Fibroblast of lung (primary cell): ENCODE results near the gene FNBP1L. TPM values are rescaled to one million over a fixed set of nuclear protein-coding genes. Genes with fewer than 3 reads are reported as not detected.

ENCODE experiments used
- DNase-seq, 2 donors: peaks; one replicate each; pipeline versions ENCODE4 v3.0.0 to v3.0.0-alpha.2; 2010; ENCODE audit warnings: low read depth in 2 of 2
- H2AFZ ChIP-seq: 2 replicates; pipeline ENCODE4 v1.5.1; 2012; ENCODE audit warnings: low read length, control low read depth, inconsistent platforms
- H3K27ac ChIP-seq: 2 replicates; pipeline ENCODE4 v1.5.1; 2011; ENCODE audit warnings: low read length, control low read depth; ENCODE audit not compliant: insufficient read depth
- H3K27me3 ChIP-seq: 2 replicates; pipeline ENCODE4 v1.5.1; 2011; ENCODE audit warnings: mild to moderate bottlenecking, low read length; ENCODE audit not compliant: control insufficient read depth, insufficient read depth
- H3K36me3 ChIP-seq: 2 replicates; pipeline ENCODE4 v1.5.1; 2011; ENCODE audit warnings: low read length; ENCODE audit not compliant: control insufficient read depth, insufficient read depth
- H3K4me1 ChIP-seq: 2 replicates; pipeline ENCODE4 v1.5.1; 2011; ENCODE audit warnings: low read length; ENCODE audit not compliant: control insufficient read depth, insufficient read depth; ENCODE audit errors: extremely low read depth
- H3K4me2 ChIP-seq: 2 replicates; pipeline ENCODE4 v1.5.1; 2011; ENCODE audit warnings: low read length, control low read depth; ENCODE audit not compliant: insufficient read depth; ENCODE audit errors: extremely low read depth
- H3K4me3 ChIP-seq, 4 experiments: fragments of 200-600 bp in 1 of 4; sonication (generic) in 1 of 4; replicated peaks in 1 of 4; 2 replicates each; pipeline ENCODE4 v1.5.1; 2011 to 2016; ENCODE audit warnings: low read length in 4 of 4, low read depth in 3 of 4, mild to moderate bottlenecking in 3 of 4, control low read depth in 2 of 4, inconsistent platforms in 1 of 4, mixed read lengths in 1 of 4; ENCODE audit not compliant: insufficient read depth in 1 of 4; ENCODE audit errors: control extremely low read depth in 1 of 4
- H3K79me2 ChIP-seq: 2 replicates; pipeline ENCODE4 v1.5.1; 2012; ENCODE audit warnings: mild to moderate bottlenecking, low read length, inconsistent platforms; ENCODE audit not compliant: control insufficient read depth, insufficient read depth
- H3K9ac ChIP-seq: 2 replicates; pipeline ENCODE4 v1.5.1; 2011; ENCODE audit warnings: mild to moderate bottlenecking, low read length, control low read depth; ENCODE audit not compliant: insufficient read depth
- H3K9me3 ChIP-seq: 2 replicates; pipeline ENCODE4 v1.5.1; 2012; ENCODE audit warnings: low read depth, low read length; ENCODE audit not compliant: control insufficient read depth, insufficient read depth
- H4K20me1 ChIP-seq: 2 replicates; pipeline ENCODE4 v1.5.1; 2011; ENCODE audit warnings: low read length; ENCODE audit not compliant: control insufficient read depth, insufficient read depth; ENCODE audit errors: extremely low read depth
- EZH2 ChIP-seq: IDR thresholded peaks from 2 replicates; pipeline ENCODE4 v1.5.1; 2012; ENCODE audit warnings: low read length, control low read depth, mild to moderate bottlenecking; ENCODE audit errors: missing control alignments
- polyA plus RNA-seq, 2 donors: library from polyadenylated mRNA; depleted of rRNA in 1 of 2; stranded (reverse) in 1 of 2; unstranded in 1 of 2; fragments of >200 nt; gene quantifications; 2 replicates each; pipeline ENCODE4 v1.2.1, GENCODE V29; 2011 to 2012; ENCODE audit warnings: missing spikeins in 1 of 2
- total RNA-seq: library from RNA; depleted of rRNA; stranded (reverse); fragments of >200 nt; gene quantifications from 2 replicates; pipeline ENCODE4 v1.2.1, GENCODE V29; 2014
- TF ChIP-seq, protein P1 (sequence below), 2 donors: IDR thresholded peaks in 1 of 2; conservative IDR thresholded peaks in 1 of 2; 1 replicate in 1 of 2; 2 replicates in 1 of 2; pipeline ENCODE4 v1.5.1; 2011 to 2012; ENCODE audit warnings: low read length in 2 of 2, control low read depth in 1 of 2, inconsistent platforms in 1 of 2, low read depth in 1 of 2, mild to moderate bottlenecking in 1 of 2

FNBP1L gene
- total and polyA plus RNA-seq, 2 donors (not counting 1 experiment from before 2014, with no cell fraction given) = 3.0 to 4.1 TPM

DNA sequence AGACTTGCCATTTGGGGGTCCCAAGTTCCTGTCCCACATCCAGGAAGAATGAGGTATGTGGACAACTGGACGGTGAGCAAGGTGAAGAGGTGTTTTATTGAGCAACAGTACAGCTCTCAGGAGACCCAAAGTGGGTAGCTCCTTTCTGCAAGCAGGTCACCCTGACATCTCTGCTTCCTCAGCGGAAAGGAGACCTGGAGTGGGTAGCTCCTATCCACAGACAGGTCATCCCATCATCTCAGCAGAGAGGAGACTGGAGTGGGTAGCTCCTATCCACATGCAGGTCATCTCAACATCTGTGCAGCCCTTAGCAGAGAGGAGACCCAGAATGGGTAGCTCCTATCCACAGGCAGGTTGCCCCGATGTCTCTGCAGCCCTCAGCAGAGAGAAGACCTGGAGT lies 13.8 kb upstream of the FNBP1L start:
- Histone ChIP-seq H3K9me3 (no peaks in the 10 kb centered on the region), H2AFZ (no peak overlapping the region), H3K27me3 (peaks cover 8% of the 10 kb centered on the region), H4K20me1 (no peaks in the 10 kb centered on the region), H3K27ac (no peak overlapping the region), H3K4me1 (no peaks in the 10 kb centered on the region), H3K79me2 (no peaks in the 10 kb centered on the region), H3K4me2 (no peak overlapping the region), H3K4me3 (no peak overlapping the region), H3K36me3 (no peaks in the 10 kb centered on the region), H3K9ac (no peak overlapping the region)
- no peak for TF ChIP-seq EZH2
- TF ChIP-seq, protein P1, sequence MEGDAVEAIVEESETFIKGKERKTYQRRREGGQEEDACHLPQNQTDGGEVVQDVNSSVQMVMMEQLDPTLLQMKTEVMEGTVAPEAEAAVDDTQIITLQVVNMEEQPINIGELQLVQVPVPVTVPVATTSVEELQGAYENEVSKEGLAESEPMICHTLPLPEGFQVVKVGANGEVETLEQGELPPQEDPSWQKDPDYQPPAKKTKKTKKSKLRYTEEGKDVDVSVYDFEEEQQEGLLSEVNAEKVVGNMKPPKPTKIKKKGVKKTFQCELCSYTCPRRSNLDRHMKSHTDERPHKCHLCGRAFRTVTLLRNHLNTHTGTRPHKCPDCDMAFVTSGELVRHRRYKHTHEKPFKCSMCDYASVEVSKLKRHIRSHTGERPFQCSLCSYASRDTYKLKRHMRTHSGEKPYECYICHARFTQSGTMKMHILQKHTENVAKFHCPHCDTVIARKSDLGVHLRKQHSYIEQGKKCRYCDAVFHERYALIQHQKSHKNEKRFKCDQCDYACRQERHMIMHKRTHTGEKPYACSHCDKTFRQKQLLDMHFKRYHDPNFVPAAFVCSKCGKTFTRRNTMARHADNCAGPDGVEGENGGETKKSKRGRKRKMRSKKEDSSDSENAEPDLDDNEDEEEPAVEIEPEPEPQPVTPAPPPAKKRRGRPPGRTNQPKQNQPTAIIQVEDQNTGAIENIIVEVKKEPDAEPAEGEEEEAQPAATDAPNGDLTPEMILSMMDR (conservative IDR thresholded peaks at IDR 0.05 in 1 of 2, IDR thresholded peaks at IDR 0.05 in 1 of 2; ENCODE audit: low read depth in 1 of 2, low read length in 2 of 2) = no peak
- no peak for DNase-seq

- H3K4me3 ChIP-seq = no peak overlapping the region
- H3K79me2 ChIP-seq = no peaks in the 10 kb centered on the region
- TF ChIP-seq EZH2 = no peak
- TF ChIP-seq, protein P1 (conservative IDR thresholded peaks at IDR 0.05 in 1 of 2, IDR thresholded peaks at IDR 0.05 in 1 of 2; ENCODE audit: low read depth in 1 of 2, low read length in 2 of 2) = no peak
- no peak overlapping the region for H3K9ac ChIP-seq
- no peaks in the 10 kb centered on the region for H3K4me1 ChIP-seq
- no peak overlapping the region for H2AFZ ChIP-seq
- H3K36me3 ChIP-seq = no peaks in the 10 kb centered on the region
- no peak for DNase-seq
- no peaks in the 10 kb centered on the region for H4K20me1 ChIP-seq
- H3K9me3 ChIP-seq = no peaks in the 10 kb centered on the region
- peaks cover 8% of the 10 kb centered on the region for H3K27me3 ChIP-seq
- H3K27ac ChIP-seq = no peak overlapping the region
- H3K4me2 ChIP-seq = no peak overlapping the region
These were observed 12.9 kb upstream of the FNBP1L start for GRCh38 chr1:93434987-93435386.

- no peak for DNase-seq
- TF ChIP-seq EZH2 = no peak
- TF ChIP-seq, protein P1 (conservative IDR thresholded peaks at IDR 0.05 in 1 of 2, IDR thresholded peaks at IDR 0.05 in 1 of 2; ENCODE audit: low read depth in 1 of 2, low read length in 2 of 2) = no peak
These were observed 12.5 kb upstream of the FNBP1L start for GRCh38 chr1:93435443-93435842.

More at GRCh38 chr1:93435443-93435842, 12.5 kb upstream of the FNBP1L start:
- no peaks in the 10 kb centered on the region for H3K9me3 ChIP-seq
- no peaks in the 10 kb centered on the region for H3K36me3 ChIP-seq
- no peak overlapping the region for H3K27ac ChIP-seq
- no peak overlapping the region for H2AFZ ChIP-seq
- no peaks in the 10 kb centered on the region for H3K79me2 ChIP-seq
- peaks cover 8% of the 10 kb centered on the region for H3K27me3 ChIP-seq
- H3K4me3 ChIP-seq = no peak overlapping the region
- H3K4me1 ChIP-seq = no peaks in the 10 kb centered on the region
- no peak overlapping the region for H3K4me2 ChIP-seq
- no peak overlapping the region for H3K9ac ChIP-seq
- H4K20me1 ChIP-seq = no peaks in the 10 kb centered on the region
